GM19023 (cell line): ENCODE results near the gene COQ4.
A peak's percentile ranks its signal among the peaks of the same experiment; 100 is the strongest.
"Not testable (repeated sequence)": the region's sequence is repeated elsewhere in the genome, so short reads cannot be mapped to it uniquely, and the experiment has no call there.

ENCODE experiments used
- ATAC-seq: cut with Tn5 transposase; IDR thresholded peaks from one replicate; pipeline ENCODE4 v1.9.1; 2021; ENCODE audit warnings: mild to moderate bottlenecking, moderate library complexity; ENCODE audit not compliant: unreplicated experiment

Gene COQ4

DNA sequence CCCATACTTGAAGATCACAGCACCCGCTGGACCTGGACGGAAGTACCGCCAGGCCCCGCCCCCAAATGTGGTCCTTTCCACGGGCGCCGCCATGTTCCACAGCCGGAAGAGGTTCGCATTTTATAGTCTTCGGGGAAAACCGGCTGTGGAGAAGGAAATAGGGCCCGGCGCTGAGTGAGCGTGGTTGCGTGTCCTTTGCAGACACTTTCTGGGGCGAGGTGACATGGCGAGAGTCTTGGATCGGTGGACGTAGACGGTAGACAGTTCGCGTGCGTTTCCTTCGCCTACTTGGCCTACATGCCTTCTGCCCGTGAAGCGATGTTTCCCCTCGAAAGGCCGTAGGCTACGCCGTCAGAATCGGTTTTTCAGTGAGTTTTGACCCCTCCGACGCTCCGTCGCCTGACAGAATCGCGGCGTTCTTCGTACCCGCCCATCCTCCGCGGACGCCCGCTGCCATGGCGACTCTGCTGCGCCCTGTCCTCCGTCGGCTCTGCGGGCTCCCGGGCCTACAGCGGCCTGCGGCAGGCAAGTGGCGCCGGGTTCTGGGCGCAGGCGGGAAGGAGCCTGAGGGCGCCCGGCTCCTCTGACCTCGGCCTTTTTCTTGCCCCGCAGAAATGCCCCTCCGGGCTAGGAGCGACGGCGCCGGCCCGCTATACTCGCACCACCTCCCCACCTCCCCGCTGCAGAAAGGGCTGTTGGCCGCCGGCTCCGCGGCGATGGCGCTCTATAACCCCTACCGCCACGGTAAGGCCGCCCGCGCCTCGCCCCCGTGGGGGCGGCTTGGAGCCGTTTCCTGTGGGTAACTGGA lies at the start of gene COQ4, which contains the start of gene TRUB2:
Gene COQ4 (plus strand): TSS at position 436 of the 808 bp plus-strand sequence. CDS start 20 bp downstream, at position 456.
Gene TRUB2 (minus strand): TSS at position 44 of the 808 bp plus-strand sequence. CDS start 39 bp downstream, at position 5.
- peak; percentile 83 for ATAC-seq

DNA sequence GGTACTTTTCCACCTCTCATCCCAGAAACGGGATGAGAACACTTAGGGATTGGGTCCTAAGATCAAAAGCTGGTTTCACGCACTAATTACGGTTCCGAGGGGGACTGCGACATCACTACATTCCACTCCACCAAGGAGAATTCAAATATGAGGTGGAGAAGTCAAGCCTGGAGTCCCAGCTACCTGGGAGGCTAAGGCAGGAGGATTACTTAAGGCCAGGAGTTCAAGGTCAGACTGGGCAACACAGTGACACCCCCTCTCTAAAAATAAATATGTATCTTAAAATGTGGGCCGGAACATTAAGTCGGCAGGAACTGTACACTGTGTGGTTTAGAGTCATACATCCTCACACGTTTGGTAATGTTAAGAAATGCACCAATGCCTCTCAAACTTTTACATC lies 48.4 kb upstream of the COQ4 start:
- no peak for ATAC-seq

DNA sequence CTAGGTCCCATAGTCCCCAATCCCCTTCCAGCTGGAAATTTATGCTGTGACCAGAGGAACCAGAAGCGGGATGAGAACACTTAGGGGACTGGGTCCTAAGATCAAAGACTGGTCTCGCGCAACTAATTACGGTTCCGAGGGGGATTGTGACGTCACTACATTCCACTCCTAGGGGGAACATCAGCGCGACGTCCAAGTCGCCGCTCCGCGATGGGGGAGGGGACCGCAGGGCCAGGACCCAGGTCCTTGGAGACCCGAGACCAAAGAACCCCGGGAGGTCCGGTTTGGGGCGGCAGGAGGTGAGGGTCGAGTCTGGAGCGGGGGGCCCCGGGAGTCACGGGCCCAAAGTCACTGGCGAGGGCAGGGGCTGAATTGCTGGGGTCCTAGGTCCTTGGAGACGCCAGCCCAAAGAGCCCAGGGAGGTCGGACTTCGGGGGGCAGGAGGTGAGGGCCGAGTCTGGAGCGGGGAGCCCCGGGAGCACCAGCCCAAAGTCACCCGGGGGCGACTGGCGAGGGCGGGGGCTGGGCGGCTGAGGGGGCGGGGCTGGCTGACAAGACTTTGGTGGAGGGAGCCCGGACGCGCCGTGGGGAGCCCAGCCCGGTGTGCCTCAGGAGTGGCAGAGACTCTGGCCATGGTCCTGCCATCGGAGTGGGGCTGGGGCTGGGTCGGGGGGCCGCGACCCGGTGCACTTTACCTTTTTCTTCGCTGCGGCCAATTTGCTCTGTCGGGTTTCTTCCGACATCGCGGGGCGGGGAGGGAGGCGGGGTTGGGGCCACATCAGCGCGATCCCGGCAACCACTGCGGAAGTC lies 47.2 kb upstream of the COQ4 start, which contains the start of gene GOLGA2:
Gene GOLGA2 (minus strand): TSS at position 810 of the 810 bp plus-strand sequence. CDS start 31 bp downstream, at position 779.
- ATAC-seq, result peak; percentile 54

DNA sequence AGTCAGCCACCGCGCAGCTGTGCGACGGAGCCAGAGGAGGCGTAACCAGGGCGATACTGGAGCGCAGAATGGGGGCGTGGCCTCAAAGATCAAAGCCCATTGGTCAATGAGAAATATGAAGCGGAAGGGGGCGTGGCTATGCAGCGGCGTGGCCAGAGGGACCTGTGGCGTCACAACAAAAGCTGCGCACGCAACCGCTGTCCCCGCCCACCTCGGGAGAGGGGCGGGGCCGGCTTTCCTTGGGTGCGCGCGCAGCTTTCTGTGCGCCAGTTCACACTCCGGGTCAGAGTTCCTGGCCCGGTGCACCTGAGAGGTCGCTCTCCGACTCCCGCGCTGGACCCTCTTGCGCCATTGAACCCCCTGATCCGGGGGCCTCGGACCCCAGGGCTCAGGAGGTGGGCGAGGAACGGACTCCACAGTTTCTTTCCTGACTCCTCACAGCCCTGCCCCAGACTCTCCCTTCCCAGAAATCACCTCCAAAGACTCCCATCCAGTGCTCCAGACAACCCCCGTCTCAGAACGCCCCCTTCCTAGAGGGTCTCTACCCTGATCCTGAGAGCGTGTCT lies 46.5 kb upstream of the COQ4 start, which contains the start of gene SWI5:
Gene SWI5 (plus strand): TSS at position 269 of the 566 bp plus-strand sequence.
- peak; percentile 97 for ATAC-seq

DNA sequence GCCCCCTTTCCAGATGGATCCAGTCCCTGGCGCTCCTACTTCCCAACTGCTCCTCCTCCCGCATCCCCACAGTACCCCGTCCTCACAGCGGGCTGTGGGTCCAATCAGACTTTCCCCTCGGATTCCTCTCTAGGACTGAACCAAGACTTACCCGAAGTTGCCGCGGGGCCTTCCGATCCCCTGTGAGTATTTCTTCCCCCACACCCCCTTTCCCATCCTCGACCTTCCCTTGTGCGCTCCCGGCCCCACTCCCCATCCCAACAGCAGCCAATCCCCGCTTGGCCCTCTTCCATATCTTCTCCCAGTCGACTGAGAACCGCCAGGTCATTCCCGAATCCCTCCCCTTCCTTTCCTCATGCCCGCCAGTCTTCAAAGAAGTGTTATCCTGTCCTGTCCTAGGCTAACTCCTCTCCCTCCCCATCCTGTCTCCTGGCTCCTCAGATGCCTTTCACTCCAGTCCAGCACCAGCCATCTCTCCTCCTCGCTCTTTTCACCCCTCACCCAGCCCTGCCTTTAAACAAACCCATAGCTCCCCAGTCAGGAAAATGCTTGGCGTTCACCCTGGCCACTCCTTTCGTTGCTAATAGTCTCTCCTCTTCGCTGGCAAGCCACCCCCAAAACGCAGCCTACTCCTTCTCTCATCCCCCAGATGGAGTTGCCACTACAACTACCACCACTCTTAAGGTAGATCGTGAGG lies 45.9 kb upstream of the COQ4 start:
- ATAC-seq, result no peak

DNA sequence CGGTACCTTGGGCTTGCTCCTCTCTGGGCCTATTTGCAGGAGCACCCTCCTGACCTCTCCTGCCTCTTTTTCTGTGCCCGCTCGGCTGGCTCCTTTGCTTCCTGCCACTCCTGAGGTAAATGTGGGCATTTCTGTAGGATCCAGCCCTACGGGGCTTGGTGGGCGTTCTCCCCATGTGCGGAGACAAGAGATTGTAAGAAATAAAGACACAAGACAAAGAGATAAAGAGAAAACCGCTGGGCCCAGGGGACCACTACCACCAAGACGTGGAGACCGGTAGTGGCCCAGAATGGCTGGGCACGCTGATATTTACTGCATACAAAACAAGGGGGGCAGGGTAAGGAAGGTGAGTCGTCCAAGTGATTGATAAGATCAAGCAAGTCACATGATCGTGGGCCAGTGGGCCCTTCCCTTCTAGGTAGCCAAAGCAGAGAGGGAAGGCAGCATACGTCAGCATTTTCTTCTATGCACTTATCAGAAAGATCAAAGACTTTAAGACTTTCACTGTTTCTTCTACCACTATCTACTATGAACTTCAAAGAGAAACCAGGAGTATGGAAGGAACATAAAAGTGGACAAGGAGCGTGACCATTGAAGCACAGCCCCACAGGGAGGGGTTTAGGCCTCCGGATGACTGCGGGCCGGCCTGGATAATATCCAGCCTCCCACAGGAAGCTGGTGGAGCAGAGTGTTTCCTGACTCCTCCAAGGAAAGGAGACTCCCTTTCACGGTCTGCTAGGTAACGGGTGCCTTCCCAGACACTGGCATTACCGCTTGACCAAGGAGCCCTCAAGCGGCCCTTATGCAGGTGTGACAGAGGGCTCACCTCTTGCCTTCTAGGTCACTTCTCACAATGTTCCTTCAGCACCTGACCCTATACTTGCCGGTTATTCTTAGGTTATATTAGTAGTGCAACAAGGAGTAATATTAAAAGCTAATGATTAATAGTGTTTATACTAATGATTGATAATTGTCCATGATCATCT lies 43.3 kb upstream of the COQ4 start:
- ATAC-seq, result not testable (repeated sequence)

DNA sequence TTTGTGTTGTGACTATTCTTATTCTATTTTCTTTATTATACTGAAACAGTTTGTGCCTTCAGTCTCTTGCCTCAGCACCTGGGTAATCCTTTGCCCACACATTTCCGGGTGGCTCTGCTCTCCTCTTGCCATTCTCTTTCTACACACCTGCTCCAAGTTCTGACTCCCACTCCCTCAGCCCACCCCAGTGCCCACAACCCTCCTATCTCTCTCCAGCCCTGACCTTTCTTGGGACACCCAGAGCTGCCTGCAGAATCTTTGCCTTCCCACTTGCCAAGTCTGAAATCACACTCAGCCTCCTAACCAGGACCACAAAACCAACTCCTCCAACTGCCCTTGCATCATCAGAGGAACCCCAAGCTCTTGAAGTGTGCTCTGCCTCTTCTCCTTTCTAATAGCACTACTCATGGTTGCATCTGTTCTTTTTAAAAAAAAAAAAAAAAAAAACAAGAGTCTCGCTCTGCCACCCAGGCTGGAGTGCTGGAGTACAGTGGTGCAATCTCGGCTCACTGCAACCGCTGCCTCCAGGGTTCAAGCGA lies 42.5 kb upstream of the COQ4 start:
- ATAC-seq, result no peak

DNA sequence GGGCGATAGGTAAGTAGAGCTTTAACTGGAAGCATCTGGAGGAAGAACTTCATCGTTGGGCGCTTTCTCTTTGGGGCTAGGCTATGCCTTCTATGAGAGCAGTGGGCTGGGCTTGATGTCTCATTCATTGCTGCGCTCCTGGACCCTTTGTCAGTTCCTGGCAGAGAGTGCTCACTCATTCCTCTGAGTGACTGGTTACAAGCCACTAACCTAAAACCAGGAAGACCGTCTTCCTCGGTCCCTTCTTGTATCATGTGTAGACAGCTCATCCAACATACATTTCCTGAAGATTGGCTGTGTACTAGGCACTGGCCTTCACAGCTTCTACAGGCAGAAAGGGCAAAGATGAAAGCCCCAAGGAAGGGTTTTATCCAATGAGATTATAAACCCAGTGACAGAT lies 40.1 kb upstream of the COQ4 start:
- no peak for ATAC-seq

DNA sequence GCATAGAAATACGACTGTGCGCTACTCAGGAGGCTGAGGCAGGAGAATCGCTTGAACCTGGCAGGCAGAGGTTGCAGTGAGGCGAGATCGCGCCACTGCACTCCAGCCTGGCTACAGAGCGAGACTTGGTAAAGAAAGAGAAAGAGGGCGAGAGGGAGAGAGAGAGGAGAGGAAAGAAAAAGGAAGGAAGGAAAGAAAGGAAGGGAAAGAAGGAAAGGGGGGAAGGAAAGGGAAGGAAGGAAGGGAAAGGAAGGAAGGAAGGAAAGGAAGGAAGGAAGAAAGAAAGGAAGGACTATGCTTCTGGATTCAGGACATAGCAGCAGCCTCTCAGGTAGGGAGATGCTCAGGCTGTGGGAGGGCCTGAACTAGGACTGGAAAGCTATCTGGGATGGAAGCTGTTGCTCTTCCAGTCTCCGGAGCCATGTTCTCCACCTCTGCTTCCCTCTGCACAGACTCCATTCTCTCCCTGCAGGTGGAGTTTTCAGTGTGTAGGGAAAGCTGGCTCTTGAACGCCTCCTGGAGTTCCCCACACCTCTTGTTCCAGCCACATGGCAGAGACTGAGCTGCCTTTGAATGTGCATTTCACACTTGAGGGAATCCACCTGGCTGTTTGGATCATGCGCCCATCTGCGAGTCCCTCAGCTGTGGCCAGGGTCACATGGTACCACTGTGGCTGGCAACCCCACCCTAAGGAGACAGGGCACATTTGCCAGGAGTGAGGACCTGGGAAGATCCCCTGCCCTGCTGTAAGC lies 37.4 kb upstream of the COQ4 start:
- no peak for ATAC-seq

DNA sequence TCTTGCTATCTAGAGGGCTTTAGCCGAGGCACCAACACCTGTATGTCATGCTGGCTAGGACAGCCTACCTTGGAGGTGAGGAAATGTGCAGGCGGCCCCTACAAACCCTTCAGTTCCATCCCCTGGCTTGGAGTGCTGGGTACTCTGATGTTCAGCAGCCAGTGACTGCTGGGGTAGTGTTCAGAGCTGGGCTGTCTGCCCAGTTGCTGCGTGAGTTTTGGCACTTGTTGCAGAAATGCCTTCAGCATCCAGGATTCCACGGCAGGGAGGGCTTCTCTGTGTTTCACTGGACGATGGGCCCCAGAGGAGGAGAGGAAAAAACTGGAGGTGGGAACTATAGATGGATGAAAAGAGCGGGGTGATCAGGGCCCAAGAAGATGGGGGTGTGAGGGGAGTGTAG lies 36.2 kb upstream of the COQ4 start:
- ATAC-seq, result no peak

DNA sequence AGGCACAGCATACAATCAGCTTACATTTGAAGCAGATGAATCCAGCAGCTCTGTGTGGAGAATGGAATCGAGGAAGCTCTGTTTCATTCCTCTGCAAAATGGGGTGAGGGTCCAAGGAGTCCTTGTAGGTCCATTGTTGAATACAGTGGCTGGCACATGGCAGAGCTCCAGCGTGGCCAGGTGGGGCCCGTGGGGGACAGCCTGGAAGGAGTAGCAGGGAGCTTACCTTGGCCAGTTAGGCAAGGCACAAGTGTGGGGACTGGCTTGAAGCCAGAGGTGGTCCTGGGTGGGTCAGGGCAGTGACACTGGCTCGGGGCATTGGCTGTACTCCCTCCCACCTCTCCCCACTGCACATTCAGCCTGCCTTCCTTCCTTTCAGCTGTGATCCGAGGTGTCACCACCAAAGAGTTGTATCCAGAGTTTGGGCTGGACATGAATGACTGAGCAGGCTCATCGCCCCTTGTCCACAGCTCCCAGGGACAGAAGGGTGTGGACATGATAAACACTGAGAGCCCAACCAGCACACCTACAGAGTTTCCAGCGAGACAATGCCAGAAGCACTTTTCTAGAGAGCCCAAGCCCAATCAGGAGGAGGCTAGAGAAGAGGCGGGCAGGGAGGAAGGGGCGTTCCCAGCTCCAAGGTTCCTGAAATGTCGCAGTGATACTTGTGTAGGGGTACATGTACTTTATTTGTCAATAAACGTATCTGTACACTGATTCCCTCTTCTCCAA lies 34.2 kb upstream of the COQ4 start:
- no peak for ATAC-seq

DNA sequence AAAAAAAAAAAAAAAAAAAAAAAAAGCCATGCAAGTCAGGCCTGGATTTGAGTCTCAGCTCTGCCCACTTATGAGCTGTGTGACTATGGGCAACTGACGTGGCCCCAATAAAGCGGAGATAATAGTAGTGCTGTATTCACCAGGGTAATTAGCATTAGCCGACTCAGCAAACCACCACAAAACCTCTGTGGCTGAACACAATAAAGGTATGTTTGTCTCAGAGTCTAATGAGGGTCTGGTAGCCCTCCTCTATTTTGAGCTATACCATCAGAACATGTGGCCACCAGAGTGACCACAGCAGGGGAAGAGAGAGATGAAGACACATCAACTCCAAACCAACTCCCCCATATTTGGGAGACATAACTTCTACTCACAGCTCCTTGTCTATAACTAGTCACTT lies 30.6 kb upstream of the COQ4 start:
- no peak for ATAC-seq

DNA sequence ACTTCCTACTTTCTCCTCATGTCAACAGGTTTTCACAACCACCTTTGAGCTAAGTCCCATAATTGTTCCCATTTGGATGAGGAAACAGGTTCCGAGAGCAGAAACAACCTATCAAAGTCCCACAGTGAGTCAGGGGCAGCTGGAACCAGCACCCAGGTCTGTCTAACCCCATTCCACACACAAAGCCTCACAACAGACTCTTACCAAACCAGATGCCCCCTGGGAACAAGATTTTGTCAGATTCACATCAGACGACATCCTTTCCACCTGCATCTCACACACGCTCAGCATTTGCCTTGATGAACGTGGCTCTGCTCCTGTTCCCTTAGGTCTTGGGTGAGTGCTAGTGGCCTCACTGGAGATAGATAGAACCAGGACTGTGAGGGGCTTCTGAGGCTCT lies 29.5 kb upstream of the COQ4 start:
- no peak for ATAC-seq

DNA sequence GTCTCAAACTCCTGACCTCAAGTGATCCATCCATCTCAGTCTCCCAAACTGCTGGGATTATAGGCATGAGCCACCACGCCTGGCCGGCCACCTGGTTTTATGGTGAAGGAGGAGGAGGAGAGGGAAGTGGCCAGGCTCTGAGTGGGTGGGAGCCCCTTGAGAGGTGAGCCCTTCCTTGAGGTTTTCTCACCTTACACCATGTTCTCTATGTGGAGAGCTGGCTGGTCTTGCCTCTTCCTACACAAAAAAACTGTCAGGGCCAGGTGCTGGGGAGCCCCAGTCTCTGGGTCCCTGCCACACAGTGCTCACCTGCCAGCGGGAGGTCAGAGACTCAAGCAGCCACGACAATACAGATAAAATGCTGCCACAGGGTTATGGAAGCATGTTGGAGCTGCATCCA lies 28.5 kb upstream of the COQ4 start:
- ATAC-seq, result no peak

DNA sequence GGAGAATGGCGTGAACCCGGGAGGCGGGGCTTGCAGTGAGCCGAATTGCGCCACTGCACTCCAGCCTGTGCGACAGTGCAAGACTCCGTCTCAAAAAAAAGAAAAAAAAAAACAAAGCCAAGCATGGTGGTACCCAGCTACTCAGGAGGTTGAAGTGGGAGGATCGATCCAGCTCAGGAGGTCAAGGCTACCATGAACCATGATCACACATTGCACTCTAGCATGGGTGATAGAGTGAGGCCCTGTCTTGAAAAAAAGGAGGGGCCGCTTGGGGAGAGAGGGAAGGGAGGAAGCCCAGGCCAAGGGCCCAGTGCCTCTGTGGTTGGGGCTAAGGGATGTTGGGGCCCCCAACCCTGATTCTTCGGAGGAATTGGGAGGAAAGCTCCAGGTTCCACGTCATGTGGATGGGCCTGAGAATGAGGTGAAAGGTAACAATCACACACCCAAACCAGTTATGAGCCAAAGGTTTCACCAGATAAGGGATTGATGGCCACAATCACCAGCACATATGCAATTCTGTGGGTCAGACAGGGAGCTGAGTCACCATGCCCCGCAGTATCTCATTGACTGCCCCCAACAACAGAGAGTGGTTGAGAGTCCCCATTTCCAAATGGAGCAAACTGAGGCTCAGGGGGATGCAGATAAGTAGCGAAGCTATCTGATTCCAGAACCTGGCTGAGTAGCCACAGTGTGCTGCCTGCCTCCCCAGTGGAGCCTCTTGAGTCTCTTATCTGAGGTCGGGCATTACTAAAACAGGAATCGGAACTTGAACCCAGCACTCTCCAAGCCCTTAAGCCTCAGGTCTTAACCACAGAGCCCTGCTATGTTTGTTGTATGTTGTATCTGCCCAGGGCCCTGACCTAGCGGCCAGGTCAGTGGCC lies 26.1 kb upstream of the COQ4 start:
- no peak for ATAC-seq

DNA sequence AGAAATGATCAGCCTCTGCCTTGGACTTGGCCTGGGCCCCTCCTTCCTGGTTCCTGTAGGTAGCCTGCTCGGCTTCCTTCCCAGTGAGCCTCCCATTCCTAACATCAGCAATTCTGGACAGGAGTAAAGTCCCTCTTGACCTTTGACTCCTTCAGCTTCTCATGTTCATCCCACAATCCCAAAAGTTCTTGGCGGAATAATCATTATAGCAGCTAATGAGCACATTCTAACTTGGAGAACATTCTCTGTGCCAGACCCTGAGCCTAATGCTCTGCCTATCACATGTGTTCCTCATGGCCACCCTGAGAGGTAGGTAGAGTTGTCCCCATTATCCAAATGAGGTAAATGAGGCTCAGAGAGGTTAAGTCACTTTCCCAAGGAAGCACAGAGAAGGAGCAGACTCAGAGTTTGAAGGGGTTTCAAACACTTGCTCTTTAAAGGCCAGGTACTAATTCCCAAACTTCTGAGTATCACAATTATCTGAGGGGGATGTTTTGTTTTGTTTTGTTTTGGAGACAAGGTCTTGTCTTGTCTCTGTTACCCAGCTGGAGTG lies 25.3 kb upstream of the COQ4 start:
- no peak for ATAC-seq
